GM21447 (cell line): ENCODE measurements around the gene PPP3R1.
A peak's percentile ranks its signal among the peaks of the same experiment; 100 is the strongest.
"Not testable (repeated sequence)": the region's sequence is repeated elsewhere in the genome, so short reads cannot be mapped to it uniquely, and the experiment has no call there.

Experiments used
- ATAC-seq: cut with Tn5 transposase; IDR thresholded peaks from one replicate; pipeline ENCODE4 v1.9.1; 2021; ENCODE audit not compliant: unreplicated experiment

PPP3R1 gene

DNA sequence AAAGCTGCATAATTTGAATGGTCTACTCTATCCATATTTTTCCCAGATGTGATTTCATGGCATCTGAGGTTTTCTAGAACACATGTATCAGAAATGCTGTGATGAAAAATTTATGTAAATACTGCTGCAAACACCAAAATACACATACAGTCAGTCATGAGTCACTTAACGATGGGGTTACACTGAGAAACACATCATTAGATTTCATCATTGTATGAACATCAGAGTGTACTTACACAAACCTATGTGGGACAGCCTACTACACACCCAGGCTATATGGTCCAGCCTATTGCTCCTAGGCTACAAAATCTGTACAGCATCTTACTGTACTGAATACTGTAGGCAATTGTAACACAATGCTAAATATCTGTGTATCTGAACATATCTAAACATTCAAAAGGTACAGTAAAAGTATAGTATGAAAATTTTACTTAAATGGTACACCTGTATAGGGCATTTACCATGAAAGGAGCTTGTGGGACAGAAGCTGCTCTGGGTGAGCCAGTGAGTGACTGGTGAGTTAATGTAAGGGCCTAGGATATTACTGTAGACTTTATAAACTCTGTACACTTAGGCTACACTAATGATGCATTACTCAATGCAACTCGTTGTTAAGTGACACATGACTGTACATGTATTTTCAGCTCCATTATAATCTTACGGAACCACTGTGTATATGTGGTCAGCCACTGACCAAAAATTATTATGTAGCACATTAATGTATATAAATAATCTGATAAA is 61.2 kb downstream of the PPP3R1 start:
- no peak for ATAC-seq

GRCh38 chr2:68189991-68190784 is 62.1 kb downstream of the PPP3R1 start:
- ATAC-seq, result no peak

- ATAC-seq, result no peak
These were observed 63.5 kb downstream of the PPP3R1 start for GRCh38 chr2:68188831-68189230.

DNA sequence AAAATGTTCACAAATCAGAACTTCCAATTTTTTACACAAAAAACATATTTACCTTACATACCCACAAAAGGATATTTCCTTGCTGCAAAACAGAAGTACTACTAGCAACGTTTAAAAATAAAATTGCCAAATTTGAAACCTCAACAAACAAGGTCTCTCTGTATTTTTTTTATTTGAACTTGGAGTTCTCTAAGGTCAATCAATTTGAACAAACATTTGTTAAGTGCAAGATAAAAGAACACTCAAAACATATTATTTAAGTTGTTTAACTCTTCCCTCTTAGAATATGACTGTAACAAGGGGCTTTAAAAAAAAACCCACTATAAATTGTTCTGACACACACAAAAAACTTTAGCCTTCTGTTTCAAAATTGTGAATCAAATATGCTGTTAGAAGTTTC is 65.0 kb downstream of the PPP3R1 start:
- ATAC-seq, result no peak

- ATAC-seq, result no peak
These were observed 66.7 kb downstream of the PPP3R1 start for GRCh38 chr2:68185541-68186164.

DNA sequence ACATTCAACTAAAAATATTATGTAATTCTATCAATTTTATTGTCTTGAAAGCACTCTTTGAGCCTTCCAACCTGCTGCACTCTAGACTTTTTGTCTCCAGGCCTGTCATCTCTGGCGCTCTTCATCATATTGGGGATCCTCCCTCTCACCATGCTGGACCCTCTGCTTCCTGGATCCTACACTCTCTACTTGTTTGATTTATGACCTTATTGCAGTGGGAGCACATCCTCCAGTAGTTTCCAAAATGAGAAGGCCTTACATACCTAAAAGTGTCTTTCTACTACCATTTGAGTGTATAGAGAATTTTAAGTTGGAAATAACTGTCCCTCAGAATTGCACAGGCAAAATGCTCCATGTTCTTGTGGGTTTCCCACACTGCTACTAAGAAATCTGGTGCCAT is 69.4 kb downstream of the PPP3R1 start:
- no peak for ATAC-seq

- ATAC-seq, result no peak
These were observed 73.2 kb downstream of the PPP3R1 start for GRCh38 chr2:68178954-68179627.

GRCh38 chr2:68178432-68178831 is 73.9 kb downstream of the PPP3R1 start:
- ATAC-seq, result no peak

DNA sequence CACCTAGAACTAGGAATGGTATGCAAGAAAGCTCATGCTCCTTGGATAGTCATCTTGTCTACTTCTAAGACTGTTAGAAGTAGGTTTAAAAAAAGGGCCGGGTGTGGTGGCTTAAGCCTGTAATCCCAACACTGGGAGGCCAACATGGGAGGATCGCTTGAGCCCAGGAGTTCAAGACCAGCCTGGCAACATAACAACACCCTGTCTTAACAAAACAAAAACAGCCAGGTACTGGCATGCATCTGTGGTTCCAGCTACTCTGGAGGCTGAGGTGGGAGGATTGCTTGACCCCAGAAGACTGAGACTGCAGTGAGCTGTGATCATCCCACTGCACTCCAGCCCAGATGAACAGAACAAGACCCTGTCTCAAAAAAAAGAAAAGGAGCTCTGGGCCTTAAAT is 74.8 kb downstream of the PPP3R1 start:
- no peak for ATAC-seq

- ATAC-seq, result no peak
These were observed 75.7 kb downstream of the PPP3R1 start for GRCh38 chr2:68176657-68177056.

GRCh38 chr2:68175210-68175609 is 77.1 kb downstream of the PPP3R1 start:
- ATAC-seq, result not testable (repeated sequence)

DNA sequence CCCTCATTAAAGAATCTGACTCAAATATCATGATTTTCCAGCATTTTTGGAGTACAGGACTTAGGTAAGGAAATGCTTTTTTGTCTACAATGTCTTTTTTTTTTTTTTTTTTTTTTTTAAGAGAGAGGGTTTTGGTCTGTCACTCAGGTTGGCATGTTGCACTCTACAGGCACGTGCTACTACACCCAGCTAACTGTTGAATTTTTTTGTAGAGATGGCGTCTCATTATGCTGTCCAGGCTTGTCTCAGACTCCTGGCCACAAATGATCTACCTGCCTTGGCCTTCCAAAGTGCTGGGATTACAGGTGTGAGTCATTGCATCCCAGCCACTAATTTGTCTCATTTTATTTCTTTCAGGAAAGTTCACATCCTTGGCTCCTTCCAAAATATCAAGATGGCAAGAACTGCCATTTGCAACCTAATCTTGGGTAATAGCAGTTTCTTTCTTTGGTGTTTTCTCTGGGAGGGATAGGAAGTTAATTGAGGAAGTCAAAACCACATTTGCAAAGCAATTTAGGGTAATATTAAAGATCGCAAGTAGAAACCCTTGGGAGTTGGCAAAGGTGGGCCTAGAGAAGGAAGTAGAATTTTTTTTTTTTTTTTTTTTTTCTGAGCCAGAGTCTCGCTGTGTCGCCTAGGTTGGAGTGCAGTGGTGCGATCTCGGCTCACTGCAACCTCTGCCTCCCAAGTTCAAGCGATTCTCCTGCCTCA is 79.2 kb downstream of the PPP3R1 start:
- no peak for ATAC-seq

DNA sequence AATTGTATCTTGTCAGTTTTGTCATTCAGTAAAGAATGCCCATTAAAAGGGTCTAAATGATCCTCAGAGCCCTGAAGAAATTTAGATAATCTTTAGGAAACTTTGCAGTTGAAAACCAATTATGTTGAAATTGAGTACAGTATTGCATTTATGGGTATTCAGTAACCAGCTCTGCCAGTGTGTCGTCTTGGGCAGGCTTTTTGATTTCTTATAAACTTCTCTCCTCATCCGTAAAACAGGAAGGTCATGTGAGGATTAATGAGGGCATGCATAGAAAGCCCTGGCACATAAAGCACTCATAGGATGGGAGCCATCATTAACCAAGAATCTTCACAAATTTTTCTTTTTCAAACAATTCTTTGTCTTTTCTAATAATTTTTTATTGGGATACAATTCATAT is 79.8 kb downstream of the PPP3R1 start:
- ATAC-seq, result no peak

DNA sequence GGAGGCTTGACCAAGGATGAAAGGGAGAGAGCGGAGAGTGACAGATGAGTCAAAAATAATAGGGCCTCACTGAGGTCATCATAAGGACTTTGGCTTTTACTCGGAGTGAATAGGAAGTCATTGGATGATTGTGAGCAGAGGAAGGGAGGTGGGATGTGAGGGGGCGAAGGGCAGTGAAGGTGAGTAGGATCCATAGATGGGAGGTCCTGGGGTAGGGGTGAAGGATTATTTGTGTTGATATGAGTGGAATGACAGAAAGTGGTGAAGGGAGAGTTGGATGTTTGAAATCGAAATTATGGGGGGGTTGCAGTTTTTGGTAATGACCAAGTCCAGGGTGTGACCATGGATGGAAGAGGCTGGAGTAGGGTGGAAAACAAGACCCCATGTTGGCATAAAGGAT is 80.6 kb downstream of the PPP3R1 start:
- no peak for ATAC-seq

- no peak for ATAC-seq
These were observed 81.2 kb downstream of the PPP3R1 start for GRCh38 chr2:68171146-68171545.

DNA sequence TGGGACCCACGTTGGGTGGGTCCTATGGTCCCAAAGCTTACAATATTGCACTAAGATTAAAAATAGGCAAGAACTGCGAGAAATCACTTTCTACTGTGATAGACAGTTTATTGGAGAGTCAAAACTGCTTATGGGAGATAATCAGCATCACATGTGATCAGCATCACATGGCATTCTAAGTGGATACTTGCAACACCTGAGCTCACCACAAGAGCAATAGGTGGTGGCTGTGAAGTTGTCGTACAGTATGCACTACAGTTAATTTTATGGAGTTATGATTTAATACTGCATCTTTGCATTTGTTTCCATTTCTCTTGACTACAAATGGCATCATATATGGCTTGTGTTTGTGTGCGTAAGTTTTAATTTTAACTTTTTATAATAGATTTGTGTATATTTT is 83.0 kb downstream of the PPP3R1 start:
- ATAC-seq, result no peak

DNA sequence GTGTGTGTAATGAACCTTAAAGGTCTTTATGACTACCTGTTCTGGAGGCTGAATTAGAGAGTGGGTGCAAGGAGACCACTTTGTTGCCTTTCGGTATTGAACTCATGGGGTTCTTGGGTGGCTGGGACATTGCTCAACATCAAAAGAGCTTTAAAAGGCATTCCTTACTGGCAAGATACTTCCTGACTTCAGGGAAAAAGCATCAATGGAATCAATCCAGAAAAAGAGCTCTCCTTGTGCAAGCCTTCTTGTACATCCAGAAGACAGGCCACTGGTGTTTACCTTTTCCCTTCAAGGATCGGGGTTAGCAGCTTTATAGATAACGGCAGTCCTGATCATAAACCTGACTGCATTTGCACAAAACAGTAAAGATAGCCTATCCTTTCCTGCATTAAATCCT is 85.1 kb downstream of the PPP3R1 start:
- no peak for ATAC-seq

- no peak for ATAC-seq
These were observed 88.7 kb downstream of the PPP3R1 start for GRCh38 chr2:68163641-68164040.

- ATAC-seq, result no peak
These were observed 94.2 kb downstream of the PPP3R1 start for GRCh38 chr2:68158134-68158447.

DNA sequence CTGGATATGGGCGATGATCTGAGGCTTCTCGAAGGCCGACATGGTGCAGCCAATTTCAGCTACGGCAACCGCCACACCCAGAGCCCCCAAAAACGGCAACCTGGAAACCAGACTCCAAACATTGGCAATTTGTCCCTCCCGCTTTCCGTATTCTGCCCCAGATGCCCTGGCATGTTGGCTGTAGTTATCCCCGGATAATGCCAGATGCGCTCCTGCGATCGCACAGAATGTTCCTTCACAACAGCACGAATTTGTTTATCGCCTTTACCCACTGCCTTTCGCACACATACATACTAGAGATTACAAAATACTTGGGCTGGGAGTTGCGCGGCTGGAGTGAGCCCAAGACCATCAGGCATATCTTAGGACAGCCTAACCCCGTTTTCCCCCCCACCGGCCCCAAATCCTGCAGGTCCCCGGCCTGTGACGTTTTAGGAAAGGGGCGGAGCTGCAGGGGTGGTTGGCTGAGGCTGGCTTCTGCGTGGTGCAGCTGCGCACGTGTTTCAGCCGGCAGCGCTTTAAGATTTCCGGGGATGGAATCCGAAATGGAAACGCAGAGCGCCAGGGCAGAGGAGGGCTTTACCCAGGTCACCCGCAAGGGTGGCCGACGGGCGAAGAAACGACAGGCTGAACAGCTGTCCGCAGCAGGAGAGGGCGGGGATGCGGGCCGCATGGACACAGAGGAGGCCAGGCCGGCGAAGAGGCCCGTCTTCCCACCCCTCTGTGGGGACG is 94.8 kb downstream of the PPP3R1 start, which contains the start of gene PNO1:
TSS of gene PNO1 (plus strand) at position 487 of the 732 bp plus-strand sequence. CDS start at position 534, 47 bp downstream.
- peak; percentile 87 for ATAC-seq
